DOHH2 (cell line): ENCODE data around the gene PAXX.

ENCODE experiments used
- H3F3A ChIP-seq: fragments of 200-600 bp; sonication (generic), shearing (Covaris generic); 2 replicates; pipeline ENCODE4 v1.6.0; 2016; ENCODE audit warnings: antibody characterized with exemption, mild to moderate bottlenecking; ENCODE audit not compliant: control insufficient read depth, insufficient read depth
- H3K27ac ChIP-seq: fragments of 200-600 bp; sonication (generic); 2 replicates; pipeline ENCODE4 v1.5.1; 2014; ENCODE audit warnings: low read depth, mild to moderate bottlenecking, low read length, moderate library complexity
- H3K27me3 ChIP-seq: fragments of 200-600 bp; sonication (generic); 2 replicates; pipeline ENCODE4 v1.6.1; 2014; ENCODE audit warnings: mild to moderate bottlenecking, low read length, mixed read lengths; ENCODE audit not compliant: control insufficient read depth
- H3K36me3 ChIP-seq: fragments of 200-600 bp; sonication (generic); 2 replicates; pipeline ENCODE4 v1.6.1; 2014; ENCODE audit warnings: mild to moderate bottlenecking, low read length, moderate library complexity, mixed read lengths; ENCODE audit not compliant: control insufficient read depth
- H3K4me1 ChIP-seq: fragments of 200-600 bp; sonication (generic); 2 replicates; pipeline ENCODE4 v1.6.1; 2014; ENCODE audit warnings: mild to moderate bottlenecking, low read length, mixed read lengths; ENCODE audit not compliant: control insufficient read depth
- H3K4me2 ChIP-seq: fragments of 200-600 bp; sonication (generic); 2 replicates; pipeline ENCODE4 v1.6.0; 2014; ENCODE audit warnings: mild to moderate bottlenecking, low read length, moderate library complexity
- H3K4me3 ChIP-seq: fragments of 200-600 bp; sonication (generic); 2 replicates; pipeline ENCODE4 v1.5.1; 2014; ENCODE audit warnings: mild to moderate bottlenecking, low read length, mixed read lengths
- H3K79me2 ChIP-seq: fragments of 200-600 bp; sonication (generic); 2 replicates; pipeline ENCODE4 v1.6.1; 2014; ENCODE audit warnings: mild to moderate bottlenecking, low read length, mixed read lengths; ENCODE audit not compliant: control insufficient read depth
- H3K9me2 ChIP-seq: fragments of 200-600 bp; sonication (generic); replicated peaks from 2 replicates; pipeline ENCODE4 v1.6.1; 2014; ENCODE audit warnings: mild to moderate bottlenecking, low read length, mixed read lengths; ENCODE audit not compliant: control insufficient read depth
- H3K9me3 ChIP-seq: fragments of 200-600 bp; sonication (generic); 2 replicates; pipeline ENCODE4 v1.6.1; 2014; ENCODE audit warnings: antibody characterized with exemption, low read length, mixed read lengths; ENCODE audit not compliant: control insufficient read depth, insufficient read depth
- H4K20me1 ChIP-seq: fragments of 200-600 bp; sonication (generic); 2 replicates; pipeline ENCODE4 v1.6.0; 2014; ENCODE audit warnings: low read depth, mild to moderate bottlenecking, antibody characterized with exemption, low read length, moderate library complexity; ENCODE audit not compliant: control insufficient read depth, insufficient read depth
- EZH2phosphoT487 ChIP-seq: fragments of 200-600 bp; sonication (generic); IDR thresholded peaks from 2 replicates; pipeline ENCODE4 v1.6.1; 2017; ENCODE audit warnings: borderline replicate concordance, mild to moderate bottlenecking, antibody characterized with exemption, low read length, moderate library complexity, mixed read lengths
- TF ChIP-seq, protein P1 (sequence below): fragments of 200-600 bp; sonication (generic); IDR thresholded peaks from one replicate; pipeline ENCODE4 v1.5.1; 2014; ENCODE audit warnings: antibody characterized with exemption, mild to moderate bottlenecking, low read depth, low read length; ENCODE audit not compliant: poor library complexity, severe bottlenecking

The PAXX gene

DNA sequence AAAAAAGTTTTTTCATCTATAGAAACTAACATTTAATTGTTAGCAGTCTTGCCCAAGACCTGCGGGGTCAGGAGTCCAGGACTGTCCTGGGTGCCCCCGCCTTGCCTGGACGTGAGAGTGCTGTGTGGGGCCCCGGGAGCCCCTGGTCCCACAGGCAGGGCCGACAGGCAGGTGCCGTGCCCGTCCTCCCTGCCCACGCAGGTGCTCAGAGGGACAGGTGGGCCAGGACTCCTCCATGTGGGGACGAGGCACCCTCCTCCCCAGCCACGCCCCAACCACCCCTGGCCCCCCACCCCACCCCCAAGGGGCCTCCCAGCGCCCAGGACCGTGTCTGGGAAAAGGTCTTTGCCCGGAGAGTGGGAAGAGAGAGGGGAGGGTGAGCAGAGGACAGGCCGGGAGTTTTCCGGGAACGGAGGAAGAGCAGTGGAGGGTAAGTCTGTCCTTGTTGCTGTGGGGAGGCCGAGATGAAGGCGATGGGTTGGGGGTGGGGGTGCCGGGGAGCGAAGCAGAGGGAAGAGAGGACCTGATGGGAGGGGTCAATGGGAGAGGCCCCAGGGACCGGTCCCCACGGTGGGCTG lies 42.9 kb upstream of the PAXX start:
- no peak for TF ChIP-seq EZH2phosphoT487
- TF ChIP-seq, protein P1, sequence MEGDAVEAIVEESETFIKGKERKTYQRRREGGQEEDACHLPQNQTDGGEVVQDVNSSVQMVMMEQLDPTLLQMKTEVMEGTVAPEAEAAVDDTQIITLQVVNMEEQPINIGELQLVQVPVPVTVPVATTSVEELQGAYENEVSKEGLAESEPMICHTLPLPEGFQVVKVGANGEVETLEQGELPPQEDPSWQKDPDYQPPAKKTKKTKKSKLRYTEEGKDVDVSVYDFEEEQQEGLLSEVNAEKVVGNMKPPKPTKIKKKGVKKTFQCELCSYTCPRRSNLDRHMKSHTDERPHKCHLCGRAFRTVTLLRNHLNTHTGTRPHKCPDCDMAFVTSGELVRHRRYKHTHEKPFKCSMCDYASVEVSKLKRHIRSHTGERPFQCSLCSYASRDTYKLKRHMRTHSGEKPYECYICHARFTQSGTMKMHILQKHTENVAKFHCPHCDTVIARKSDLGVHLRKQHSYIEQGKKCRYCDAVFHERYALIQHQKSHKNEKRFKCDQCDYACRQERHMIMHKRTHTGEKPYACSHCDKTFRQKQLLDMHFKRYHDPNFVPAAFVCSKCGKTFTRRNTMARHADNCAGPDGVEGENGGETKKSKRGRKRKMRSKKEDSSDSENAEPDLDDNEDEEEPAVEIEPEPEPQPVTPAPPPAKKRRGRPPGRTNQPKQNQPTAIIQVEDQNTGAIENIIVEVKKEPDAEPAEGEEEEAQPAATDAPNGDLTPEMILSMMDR: no peak
- H4K20me1 ChIP-seq: no peaks in the 10 kb centered on the region
- peak overlapping the region; percentile 91 for H3K4me2 ChIP-seq
- H3F3A ChIP-seq: no peaks in the 10 kb centered on the region; the same call in 1 of the 2 replicates
- no peaks in the 10 kb centered on the region for H3K36me3 ChIP-seq
- H3K27me3 ChIP-seq: no peaks in the 10 kb centered on the region
- H3K4me1 ChIP-seq: peaks cover 20% of the 10 kb centered on the region
- H3K4me3 ChIP-seq: peak overlapping the region; percentile 79
- H3K9me2 ChIP-seq: no peaks in the 10 kb centered on the region
- H3K79me2 ChIP-seq: no peaks in the 10 kb centered on the region
- peak overlapping the region; percentile 59 for H3K27ac ChIP-seq
- no peaks in the 10 kb centered on the region for H3K9me3 ChIP-seq

DNA sequence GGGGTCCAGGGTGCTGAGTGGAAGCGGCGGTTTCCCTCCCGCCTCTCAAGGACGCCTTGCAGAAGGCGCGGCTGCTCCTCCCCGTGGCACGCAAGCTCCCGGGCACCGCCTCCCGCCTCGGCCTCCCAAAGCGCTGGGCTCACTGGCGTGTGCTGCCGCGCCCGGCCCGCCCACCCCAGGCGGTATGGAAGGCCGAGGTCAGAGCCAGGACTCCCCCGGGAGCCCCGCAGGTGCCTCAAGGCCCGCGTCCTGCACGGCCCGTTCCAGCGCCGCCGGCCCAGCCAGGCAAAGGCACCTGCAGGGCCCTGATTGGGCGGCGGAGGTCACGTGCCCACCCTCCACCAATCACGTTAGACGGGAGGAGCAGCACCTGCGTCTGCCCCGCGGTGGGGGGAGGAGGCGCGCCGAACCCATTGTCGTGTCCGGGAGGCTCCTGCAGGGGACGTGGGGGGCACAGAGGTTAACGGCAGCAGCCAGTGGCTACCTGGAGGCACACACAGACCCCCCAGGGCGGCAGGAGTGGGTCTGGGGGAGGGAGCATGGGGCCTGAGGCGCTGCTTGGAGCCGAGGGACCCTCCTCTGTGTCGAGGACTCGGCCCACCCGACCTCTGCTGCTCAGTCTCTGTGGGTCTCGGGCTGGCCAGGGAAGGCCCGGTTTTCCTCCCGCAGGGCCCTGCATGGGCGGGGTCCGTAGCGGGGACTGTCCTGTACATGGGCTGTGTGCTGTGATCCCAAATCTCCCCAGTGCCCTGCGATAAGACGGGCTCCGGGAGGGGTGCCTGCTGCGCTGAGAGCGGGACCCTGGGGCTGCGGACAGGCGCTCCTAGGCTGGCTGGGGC lies 42.2 kb upstream of the PAXX start:
- Histone ChIP-seq H4K20me1 (no peaks in the 10 kb centered on the region), H3K27me3 (no peaks in the 10 kb centered on the region), H3F3A (no peaks in the 10 kb centered on the region; the same call in 1 of the 2 replicates), H3K4me1 (peaks cover 17% of the 10 kb centered on the region), H3K9me3 (no peaks in the 10 kb centered on the region), H3K4me2 (peak overlapping the region; percentile 91), H3K27ac (peak overlapping the region; percentile 59), H3K4me3 (peak overlapping the region; percentile 79), H3K79me2 (no peaks in the 10 kb centered on the region), H3K36me3 (no peaks in the 10 kb centered on the region), H3K9me2 (no peaks in the 10 kb centered on the region)
- TF ChIP-seq, protein P1: peak; percentile 49
- TF ChIP-seq EZH2phosphoT487: no peak

DNA sequence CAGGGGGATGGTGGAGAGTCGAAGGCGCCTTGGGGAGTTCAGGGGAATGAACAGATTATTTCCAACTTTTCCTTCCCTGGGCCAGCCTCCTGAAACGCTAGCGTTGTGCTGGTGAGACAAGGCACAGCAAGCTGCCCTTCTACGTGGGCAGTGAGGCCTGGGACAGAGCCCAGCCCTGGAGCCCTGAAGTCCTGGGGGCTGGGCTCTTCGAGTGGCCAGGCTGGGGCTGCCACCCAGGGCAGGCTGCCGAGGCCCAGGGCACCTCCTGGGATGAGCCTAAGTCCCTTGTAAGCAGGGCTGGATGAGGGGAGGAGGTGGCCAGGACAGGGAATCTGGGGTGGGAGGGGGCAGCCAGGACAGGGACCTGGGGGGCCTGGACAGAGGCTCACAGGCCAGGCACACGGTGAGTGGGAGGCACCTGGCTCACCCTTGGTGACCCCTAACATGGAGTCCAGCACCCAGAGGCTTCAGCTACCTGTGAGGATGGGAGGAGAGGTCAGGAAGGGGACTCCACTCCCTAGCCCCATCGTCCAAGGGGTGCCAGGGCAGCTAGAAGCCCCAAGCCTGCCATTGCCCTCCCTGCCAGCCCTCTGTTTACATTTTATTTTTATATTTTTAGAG lies 41.5 kb upstream of the PAXX start:
- peak overlapping the region; percentile 79 for H3K4me3 ChIP-seq
- H3K9me3 ChIP-seq: no peaks in the 10 kb centered on the region
- no peaks in the 10 kb centered on the region for H4K20me1 ChIP-seq
- peak overlapping the region; percentile 59 for H3K27ac ChIP-seq
- H3K27me3 ChIP-seq: no peaks in the 10 kb centered on the region
- peaks cover 15% of the 10 kb centered on the region for H3K4me1 ChIP-seq
- no peaks in the 10 kb centered on the region for H3K9me2 ChIP-seq
- no peak for TF ChIP-seq EZH2phosphoT487
- TF ChIP-seq, protein P1: no peak
- no peaks in the 10 kb centered on the region for H3K79me2 ChIP-seq
- no peaks in the 10 kb centered on the region for H3K36me3 ChIP-seq
- peak overlapping the region; percentile 91 for H3K4me2 ChIP-seq
- H3F3A ChIP-seq: no peaks in the 10 kb centered on the region; the same call in 1 of the 2 replicates
